GM10266 (cell line): ENCODE measurements around the gene FGFBP1.

Source experiments
- DNase-seq: peaks from one replicate; pipeline ENCODE4 v3.0.0; 2012; ENCODE audit errors: extremely low spot score
- CTCF ChIP-seq: IDR thresholded peaks from 2 replicates; pipeline ENCODE4 v1.5.1; 2012; ENCODE audit warnings: mild to moderate bottlenecking, low read depth; ENCODE audit not compliant: control insufficient read depth, insufficient read depth; ENCODE audit errors: missing control alignments

FGFBP1 gene

GRCh38 chr4:15934259-15934658 is 4.3 kb downstream of the FGFBP1 start:
- no peak for DNase-seq
- no peak for TF ChIP-seq CTCF

- TF ChIP-seq CTCF, result no peak
Observed at GRCh38 chr4:15931451-15932210, 6.9 kb downstream of the FGFBP1 start.

GRCh38 chr4:15930314-15930713 is 8.2 kb downstream of the FGFBP1 start:
- no peak for DNase-seq
- TF ChIP-seq CTCF, result no peak

More at GRCh38 chr4:15931451-15932210, 6.9 kb downstream of the FGFBP1 start:
- no peak for DNase-seq

- no peak for TF ChIP-seq CTCF
- no peak for DNase-seq
Observed at GRCh38 chr4:15929540-15929939, 9.0 kb downstream of the FGFBP1 start.

- no peak for DNase-seq
- TF ChIP-seq CTCF, result no peak
Observed at GRCh38 chr4:15928883-15929282, 9.7 kb downstream of the FGFBP1 start.

GRCh38 chr4:15926486-15926885 is 12.1 kb downstream of the FGFBP1 start:
- DNase-seq, result no peak
- TF ChIP-seq CTCF, result no peak

GRCh38 chr4:15925830-15926229 is 12.7 kb downstream of the FGFBP1 start:
- no peak for TF ChIP-seq CTCF
- no peak for DNase-seq
